HCT116 (cell line): ENCODE measurements around the gene SON. TPM values are rescaled to one million over a fixed set of nuclear protein-coding genes. Genes with fewer than 3 reads are reported as not detected.

ENCODE experiments used
- ATAC-seq: fragments of 200-7000 bp; cut with Tn5 transposase; 2 replicates; pipeline ENCODE4 v1.9.1; 2020; ENCODE audit warnings: mild to moderate bottlenecking, moderate library complexity
- BruUV-seq: library from RNA; stranded (reverse); fragments of 400-500 nt; replicated peaks from 2 replicates; lab custom pipeline; 2021; lab: Mats Ljungman, UMichigan
- CTCF ChIA-PET: fragments of 300-600 bp; sonication (Branson Sonifier 250); formaldehyde crosslinking; loops from one replicate; lab custom pipeline; 2021; ENCODE audit warnings: antibody characterized with exemption; lab: Charles Lee
- POLR2A ChIA-PET: fragments of 300-600, 350-600 bp; sonication (Branson Sonifier 250); formaldehyde crosslinking; loops from one replicate; lab custom pipeline; 2021; ENCODE audit warnings: antibody characterized with exemption; lab: Charles Lee
- RAD21 ChIA-PET, 2 experiments: fragments of 300-600 bp; sonication (Branson Sonifier 250); formaldehyde crosslinking; loops; one replicate each; lab custom pipeline; 2023; ENCODE audit warnings: low total read pairs in 2 of 2; ENCODE audit not compliant: uncharacterized antibody in 2 of 2, unreplicated experiment in 2 of 2, low non-redundant PET in 1 of 2; lab: Charles Lee
- DNase-seq: peaks from one replicate; pipeline ENCODE4 v3.0.0-alpha.2; 2010; ENCODE audit warnings: low read depth, low spot score
- H2AFZ ChIP-seq: fragments of 200-600 bp; shearing (Covaris generic), sonication (generic); 2 replicates; pipeline ENCODE4 v1.6.1; 2017; ENCODE audit warnings: low read depth, mixed run types, mixed read lengths, antibody characterized with exemption, low read length; ENCODE audit not compliant: poor library complexity, severe bottlenecking
- H3K27ac ChIP-seq: 2 replicates; pipeline ENCODE4 v1.5.1; 2012; ENCODE audit warnings: low read depth, low read length
- H3K27me3 ChIP-seq: fragments of 200-600 bp; sonication (generic); 2 replicates; pipeline ENCODE4 v1.6.1; 2016; ENCODE audit warnings: mixed run types, low read length, mixed read lengths; ENCODE audit not compliant: insufficient read depth
- H3K36me3 ChIP-seq, 2 experiments: fragments of 200-500 bp in 1 of 2; fragments of 200-600 bp in 1 of 2; sonication (Bioruptor generic) in 1 of 2; sonication (generic) in 1 of 2; 2 replicates each; pipeline versions ENCODE4 v1.5.1 to v1.6.1; 2014 to 2016; ENCODE audit warnings: low read length in 2 of 2, inconsistent platforms in 1 of 2, mixed read lengths in 1 of 2, mixed run types in 1 of 2; ENCODE audit not compliant: insufficient read depth in 2 of 2, control insufficient read depth in 1 of 2
- H3K4me1 ChIP-seq, 2 experiments: fragments of 200-600 bp in 1 of 2; sonication (generic) in 1 of 2; 2 replicates each; pipeline versions ENCODE4 v1.5.1 to v1.6.1; 2012 to 2017; ENCODE audit warnings: low read length in 2 of 2, inconsistent platforms in 1 of 2, mild to moderate bottlenecking in 1 of 2, mixed read lengths in 1 of 2, mixed run types in 1 of 2, moderate library complexity in 1 of 2; ENCODE audit not compliant: insufficient read depth in 2 of 2, control insufficient read depth in 1 of 2
- H3K4me2 ChIP-seq: fragments of 200-600 bp; sonication (generic); 2 replicates; pipeline ENCODE4 v1.6.1; 2017; ENCODE audit warnings: mixed run types, low read length, mixed read lengths
- H3K4me3 ChIP-seq, 2 experiments: fragments of 200-600 bp in 1 of 2; sonication (generic) in 1 of 2; replicated peaks in 1 of 2; 2 replicates each; pipeline ENCODE4 v1.5.1; 2011 to 2016; ENCODE audit warnings: low read length in 2 of 2, control low read depth in 1 of 2, low read depth in 1 of 2, mild to moderate bottlenecking in 1 of 2, mixed read lengths in 1 of 2, mixed run types in 1 of 2
- H3K79me2 ChIP-seq: fragments of 200-600 bp; sonication (generic); 2 replicates; pipeline ENCODE4 v1.6.1; 2017; ENCODE audit warnings: mild to moderate bottlenecking, mixed run types, low read length, moderate library complexity, mixed read lengths; ENCODE audit not compliant: insufficient read depth
- H3K9ac ChIP-seq: fragments of 200-600 bp; sonication (generic); 2 replicates; pipeline ENCODE4 v1.6.1; 2016; ENCODE audit warnings: low read length, mixed read lengths
- H3K9me2 ChIP-seq: fragments of 200-600 bp; sonication (generic), shearing (Covaris generic); 2 replicates; pipeline ENCODE4 v1.6.1; 2017; ENCODE audit warnings: mixed run types, mild to moderate bottlenecking, moderate library complexity; ENCODE audit not compliant: insufficient read depth
- H3K9me3 ChIP-seq, 2 experiments: fragments of 200-500 bp in 1 of 2; fragments of 200-600 bp in 1 of 2; sonication (Bioruptor generic) in 1 of 2; sonication (generic) in 1 of 2; 2 replicates each; pipeline ENCODE4 v1.6.1; 2014 to 2017; ENCODE audit warnings: low read length in 2 of 2, mixed read lengths in 2 of 2, inconsistent platforms in 1 of 2, low read depth in 1 of 2, mild to moderate bottlenecking in 1 of 2, mixed run types in 1 of 2, moderate library complexity in 1 of 2; ENCODE audit not compliant: control insufficient read depth in 1 of 2, insufficient read depth in 1 of 2
- H4K20me1 ChIP-seq: fragments of 200-600 bp; sonication (generic), shearing (Covaris generic); 2 replicates; pipeline ENCODE4 v1.6.1; 2017; ENCODE audit warnings: mixed run types, mild to moderate bottlenecking, moderate library complexity; ENCODE audit not compliant: insufficient read depth
- EGR1 ChIP-seq: IDR thresholded peaks from 2 replicates; pipeline ENCODE4 v1.6.1; 2012; ENCODE audit warnings: low read depth
- POLR2A ChIP-seq: IDR thresholded peaks from 2 replicates; pipeline ENCODE4 v1.7.0; 2011; ENCODE audit warnings: borderline replicate concordance; ENCODE audit not compliant: insufficient read depth, insufficient read length; ENCODE audit errors: extremely low read depth
- POLR2AphosphoS5 ChIP-seq: IDR thresholded peaks from 2 replicates; pipeline ENCODE4 v1.6.1; 2011; ENCODE audit warnings: mild to moderate bottlenecking, low read depth, low read length, moderate library complexity
- ZBTB33 ChIP-seq: IDR thresholded peaks from 2 replicates; pipeline ENCODE4 v1.6.1; 2011; ENCODE audit warnings: mild to moderate bottlenecking, low read length, moderate library complexity; ENCODE audit not compliant: insufficient replicate concordance; ENCODE audit errors: extremely low read depth
- intact Hi-C: fragments of 100-400 bp; cut with micrococcal nuclease; formaldehyde crosslinking; loops from 2 replicates; pipeline ENCODE4 v1.10.0; 2022
- total RNA-seq: library from RNA; stranded (reverse); gene quantifications from one replicate; pipeline ENCODE4 v1.2.1, GENCODE V29; 2021; ENCODE audit not compliant: unreplicated experiment

The SON gene
- total RNA-seq, 1 experiment from 2014 or later, result 195 TPM

- intact Hi-C loops, result loop anchor here (5.0 kb wide), 1 partner anchor 100 kb away; the partner anchor contains the start of genes CRYZL1 and ITSN1
- RAD21 ChIA-PET, result no interaction called here
Observed at GRCh38 chr21:33541756-33542639, 840 bp upstream of the SON start, which contains the start of gene GART. Gene GART, minus strand, starts transcription at chr21:33542117. Its CDS starts 2,802 bp downstream, at chr21:33539315.

More at GRCh38 chr21:33541756-33542639, 840 bp upstream of the SON start, which contains the start of gene GART:
- peak; percentile 77 for ATAC-seq
- DNase-seq, result peak; percentile 42
- BruUV-seq, result no TSS peak
- peaks cover 90% of the 10 kb centered on the region for H3K79me2 ChIP-seq
- H4K20me1 ChIP-seq, result peaks cover 33% of the 10 kb centered on the region; the same call in 1 of the 2 replicates
- no peak within 1 kb of the TSS for H2AFZ ChIP-seq
- CTCF ChIA-PET, result no interaction called here
- peaks cover 15 to 19% of the 10 kb centered on the region in 2 experiments for H3K4me1 ChIP-seq
- POLR2A ChIA-PET, result interaction anchor here (1.3 kb wide), 1 partner anchor 46 kb away, joined by 4 read pairs; the partner anchor contains the start of gene DONSON
- peak within 1 kb of the TSS; percentile 98 for H3K27ac ChIP-seq
- no peaks in the 10 kb centered on the region for H3K9me3 ChIP-seq
- no peaks in the 10 kb centered on the region for H3K9me2 ChIP-seq
- H3K36me3 ChIP-seq, result peaks cover 19 to 42% of the 10 kb centered on the region in 2 experiments
- H3K9ac ChIP-seq, result peak within 1 kb of the TSS; percentile 89
- TF ChIP-seq POLR2A (peak; percentile 53), ZBTB33 (no peak), EGR1 (no peak), POLR2AphosphoS5 (peak; percentile 64; the same call in 1 of the 2 replicates)
- H3K4me3 ChIP-seq, result peak within 1 kb of the TSS; percentile 87 to 91
- H3K4me2 ChIP-seq, result peak within 1 kb of the TSS; percentile 92
- H3K27me3 ChIP-seq, result no peaks in the 10 kb centered on the region
